SK-N-SH (cell line): ENCODE results near the gene TMTC2.

Experiments
- CTCF ChIP-seq: fragments of 200-600 bp; sonication (generic); IDR thresholded peaks from 2 replicates; pipeline ENCODE4 v1.6.1; 2017; ENCODE audit warnings: antibody characterized with exemption, mild to moderate bottlenecking, moderate library complexity
- ZBTB33 ChIP-seq: IDR thresholded peaks from 2 replicates; pipeline ENCODE4 v1.4.0; 2012; ENCODE audit warnings: low read depth, borderline replicate concordance

GRCh38 chr12:83086023-83086422 lies 399.3 kb downstream of the TMTC2 start:
- TF ChIP-seq ZBTB33 (no peak), CTCF (no peak)
